Effector CD8-positive, alpha-beta T cell (primary cell): ENCODE results near the gene ARAP2.

Experiments used
- DNase-seq: peaks from one replicate; lab custom pipeline; 2025; lab: John Stamatoyannopoulos, UW

ARAP2 gene

DNA sequence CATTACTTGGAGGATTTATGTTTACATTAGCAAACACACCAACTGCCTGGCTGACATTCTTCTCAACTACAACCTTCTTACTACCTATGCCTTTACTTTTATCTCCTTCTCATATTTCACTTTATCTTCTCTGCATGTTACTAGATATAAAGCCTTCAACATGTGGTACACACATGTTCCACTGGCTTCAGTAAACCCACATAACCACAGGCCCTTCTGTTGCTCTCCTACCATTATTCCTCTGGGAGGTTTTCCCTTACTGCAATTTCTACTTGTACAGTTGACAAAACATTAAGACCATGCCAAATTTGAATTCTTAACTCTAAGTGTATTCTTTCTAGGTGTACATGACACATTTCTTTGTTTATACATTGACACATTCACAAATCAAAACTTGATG is 133.1 kb downstream of the ARAP2 start:
- DNase-seq = no peak

DNA sequence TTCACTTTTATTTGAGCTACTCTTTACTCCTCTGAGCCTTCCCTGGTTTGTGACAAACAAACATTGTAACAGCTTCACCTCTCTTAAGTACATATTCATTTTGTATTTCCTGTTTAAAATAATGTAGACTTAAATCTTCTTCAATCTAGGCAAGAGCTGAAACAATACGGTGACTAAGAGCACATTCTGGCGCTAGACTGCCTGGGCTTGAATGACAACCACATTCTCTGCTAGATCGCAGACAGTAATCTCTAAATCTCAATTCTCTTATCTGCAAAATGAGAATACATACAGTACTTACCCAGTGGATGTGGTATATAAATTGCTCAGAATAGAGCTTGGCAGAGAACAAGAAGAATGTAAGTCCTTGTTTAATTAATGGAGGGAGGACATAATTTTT is 144.8 kb downstream of the ARAP2 start:
- no peak for DNase-seq

DNA sequence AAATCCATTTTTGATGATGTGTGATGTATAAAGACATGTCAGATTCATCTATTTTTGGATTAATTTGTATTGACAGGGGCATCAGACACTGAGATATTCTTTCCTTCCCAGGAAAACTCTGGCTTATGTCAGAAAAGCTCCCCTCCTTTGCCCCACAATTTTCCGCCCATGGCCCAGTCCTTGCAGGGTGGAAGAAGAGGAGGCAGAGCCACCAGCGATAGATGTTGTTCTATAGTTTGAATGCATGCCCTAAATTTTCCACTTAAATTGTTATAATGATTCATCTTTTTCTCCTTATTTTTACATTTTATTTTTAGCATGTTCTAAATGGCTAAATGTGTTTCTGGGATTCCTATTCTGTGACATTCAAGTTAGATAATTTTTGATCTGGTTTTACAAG is 149.3 kb downstream of the ARAP2 start:
- DNase-seq = no peak

DNA sequence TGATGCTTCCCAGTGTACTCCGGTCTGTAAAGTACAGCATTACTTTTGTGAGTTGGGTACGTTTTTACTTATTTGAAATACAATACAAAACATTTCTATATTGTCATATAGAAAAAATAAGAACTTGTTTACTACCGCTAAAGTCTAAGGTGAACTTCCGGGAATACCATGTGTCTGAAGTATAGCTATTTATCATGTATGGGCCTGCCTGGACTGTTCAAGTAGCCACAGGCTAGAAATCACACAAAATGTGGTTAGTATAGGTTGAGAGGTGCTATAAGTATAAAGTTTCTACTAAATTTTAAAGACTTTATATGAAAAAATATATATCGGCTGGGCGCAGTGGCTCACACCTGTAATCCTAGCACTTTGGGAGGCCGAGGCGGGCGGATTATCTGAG is 152.3 kb downstream of the ARAP2 start:
- DNase-seq = no peak

DNA sequence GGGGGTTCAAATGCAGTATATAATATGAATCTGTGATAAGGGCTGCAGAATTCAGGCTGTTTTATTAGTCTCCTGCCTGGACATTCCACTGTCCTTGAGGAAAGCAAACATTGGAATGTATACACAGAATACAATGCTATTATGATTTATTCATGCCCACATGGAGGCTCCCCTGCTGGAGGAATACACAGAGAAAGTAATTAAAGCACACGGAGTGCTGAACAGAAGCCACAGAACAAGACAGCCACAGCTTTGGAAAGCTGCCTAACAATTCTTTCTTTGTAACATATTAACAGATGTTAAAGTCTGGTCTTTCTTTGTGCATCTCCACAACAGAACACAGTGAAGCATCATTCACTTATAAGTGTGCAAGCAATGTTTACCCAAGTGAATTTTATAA is 155.8 kb downstream of the ARAP2 start:
- DNase-seq = no peak

DNA sequence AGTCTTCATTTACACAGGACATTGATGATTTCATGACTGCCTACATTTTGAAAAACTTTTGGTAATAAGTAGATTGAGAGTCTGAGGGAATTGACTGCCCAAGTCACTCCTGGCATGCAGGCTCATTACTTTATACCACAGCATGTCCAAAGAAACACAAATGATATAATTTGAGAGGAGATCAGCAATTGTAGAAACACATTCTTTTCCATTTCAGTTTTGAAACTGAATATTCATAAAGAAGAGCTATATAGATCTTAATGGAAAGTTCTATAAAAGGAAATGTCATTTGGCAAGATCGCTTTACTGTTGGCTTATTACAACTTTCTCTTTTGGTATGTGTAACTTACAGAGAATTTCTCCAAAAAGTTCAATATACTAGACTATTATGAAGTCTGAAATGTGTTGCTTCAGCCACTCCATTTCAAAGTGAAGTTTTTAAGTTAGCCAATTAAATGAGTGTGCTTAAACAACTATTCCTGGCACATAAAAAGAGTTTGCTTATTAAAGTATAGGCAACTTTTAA is 158.0 kb downstream of the ARAP2 start:
- no peak for DNase-seq

DNA sequence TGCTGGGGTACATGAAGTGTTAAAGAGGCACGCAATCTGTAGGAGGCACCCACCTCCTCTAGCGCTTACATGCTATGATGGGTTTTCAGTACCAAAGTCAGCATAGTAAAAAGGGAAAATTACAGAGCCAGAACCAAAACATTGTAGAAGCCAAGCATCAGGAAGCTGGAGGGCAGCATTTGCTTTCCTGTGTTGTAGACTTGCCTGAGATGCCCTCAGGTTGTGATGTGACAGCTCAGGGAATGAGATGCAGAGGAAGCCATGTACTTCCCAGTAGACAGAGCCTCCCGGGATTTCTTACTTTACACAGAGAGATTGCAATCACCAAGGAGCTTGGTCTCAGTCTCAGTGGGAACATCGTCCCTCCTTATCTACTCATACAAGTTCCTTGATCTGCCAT is 161.5 kb downstream of the ARAP2 start:
- no peak for DNase-seq

DNA sequence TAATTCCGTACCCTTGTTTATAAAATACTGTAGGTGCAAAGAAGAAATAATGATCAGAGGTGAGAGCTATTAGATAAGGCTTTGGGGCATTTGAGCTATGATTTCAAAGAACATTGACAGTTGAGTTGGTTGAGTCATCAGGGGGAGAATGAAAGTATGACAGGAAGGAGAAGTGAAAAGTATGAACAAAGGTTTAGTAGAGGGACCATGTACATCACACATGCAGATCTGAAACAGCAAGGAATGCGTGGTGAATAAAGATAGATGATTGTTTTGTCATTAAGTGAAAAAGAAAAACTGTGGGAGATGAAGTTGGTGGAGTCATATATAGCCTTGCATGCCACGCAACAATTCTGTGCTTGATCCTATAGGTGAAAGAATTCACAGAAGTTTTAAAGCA is 163.1 kb downstream of the ARAP2 start:
- no peak for DNase-seq

DNA sequence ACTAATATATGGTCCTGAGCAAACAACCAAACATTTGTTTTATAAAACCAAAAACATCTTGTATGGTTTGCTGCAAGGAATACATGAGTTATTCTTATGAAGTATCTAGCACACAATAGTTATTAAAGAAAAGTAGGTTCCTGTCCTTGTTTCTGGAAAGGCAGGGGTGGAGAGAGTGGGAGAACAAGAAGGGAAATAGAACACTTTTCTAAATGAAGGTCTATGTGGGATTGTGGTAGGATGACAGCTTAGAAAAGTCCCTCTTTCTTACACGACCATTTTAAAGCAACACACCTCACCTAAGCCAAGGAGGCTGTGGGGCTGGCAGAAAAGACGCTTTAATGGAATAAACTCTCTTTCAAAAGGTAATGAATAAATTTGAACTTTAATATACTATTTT is 164.6 kb downstream of the ARAP2 start:
- DNase-seq = no peak

DNA sequence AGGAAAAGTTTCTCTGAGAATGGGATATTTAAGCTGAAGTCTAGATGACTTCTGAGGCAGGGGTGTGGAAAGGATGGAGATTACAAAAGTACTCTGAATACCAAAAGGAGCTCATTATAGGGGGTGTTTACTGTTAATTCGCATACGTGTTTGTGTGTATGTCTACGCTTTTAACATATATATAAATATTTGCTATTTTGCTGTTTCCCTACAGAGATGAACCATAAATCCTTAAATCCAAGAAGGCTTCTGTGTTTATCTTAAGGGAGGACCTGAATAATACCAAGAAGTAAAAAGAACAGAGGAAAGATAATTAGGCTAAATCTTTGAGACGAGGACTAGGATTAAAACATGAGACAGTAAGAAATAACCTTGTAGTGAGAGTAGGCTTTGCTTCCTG is 166.0 kb downstream of the ARAP2 start:
- DNase-seq = no peak

DNA sequence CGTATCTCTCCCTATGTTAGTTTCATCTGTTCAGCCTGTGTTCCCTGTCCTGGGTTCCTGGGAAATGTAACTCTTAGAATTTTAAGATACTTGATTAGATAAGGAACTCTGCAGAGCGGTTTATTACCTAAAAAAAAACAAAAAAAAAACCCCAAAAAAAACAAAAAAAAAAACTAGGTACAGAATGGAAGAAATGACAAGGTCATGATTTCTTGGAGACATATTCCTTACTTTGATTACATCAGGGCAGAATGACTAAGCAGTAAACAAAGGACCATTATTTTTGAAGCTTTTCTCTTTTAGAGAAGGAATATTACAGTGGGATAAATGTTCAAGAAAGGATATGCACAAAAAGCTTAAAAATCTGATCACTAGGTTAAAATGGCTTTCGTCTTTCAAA is 171.8 kb downstream of the ARAP2 start:
- no peak for DNase-seq

DNA sequence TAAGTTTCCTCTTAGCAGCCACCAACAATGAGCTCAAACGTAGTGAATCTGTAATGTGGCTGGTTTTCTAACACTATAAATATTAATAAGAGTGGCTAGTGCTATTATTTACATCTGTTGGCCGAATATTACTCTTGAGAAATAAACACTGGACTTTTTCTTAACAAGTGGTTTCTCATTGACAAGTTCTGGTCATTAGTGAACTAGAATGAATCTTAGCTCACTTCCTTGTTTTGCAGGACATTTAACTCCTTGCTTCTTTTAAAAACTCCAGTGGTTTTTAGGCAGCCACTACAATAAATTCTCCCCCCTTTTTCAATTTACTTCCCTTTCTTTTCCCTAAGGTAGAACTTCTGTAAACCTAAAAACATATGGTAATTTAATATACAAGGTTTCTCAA is 177.2 kb downstream of the ARAP2 start:
- DNase-seq = no peak

DNA sequence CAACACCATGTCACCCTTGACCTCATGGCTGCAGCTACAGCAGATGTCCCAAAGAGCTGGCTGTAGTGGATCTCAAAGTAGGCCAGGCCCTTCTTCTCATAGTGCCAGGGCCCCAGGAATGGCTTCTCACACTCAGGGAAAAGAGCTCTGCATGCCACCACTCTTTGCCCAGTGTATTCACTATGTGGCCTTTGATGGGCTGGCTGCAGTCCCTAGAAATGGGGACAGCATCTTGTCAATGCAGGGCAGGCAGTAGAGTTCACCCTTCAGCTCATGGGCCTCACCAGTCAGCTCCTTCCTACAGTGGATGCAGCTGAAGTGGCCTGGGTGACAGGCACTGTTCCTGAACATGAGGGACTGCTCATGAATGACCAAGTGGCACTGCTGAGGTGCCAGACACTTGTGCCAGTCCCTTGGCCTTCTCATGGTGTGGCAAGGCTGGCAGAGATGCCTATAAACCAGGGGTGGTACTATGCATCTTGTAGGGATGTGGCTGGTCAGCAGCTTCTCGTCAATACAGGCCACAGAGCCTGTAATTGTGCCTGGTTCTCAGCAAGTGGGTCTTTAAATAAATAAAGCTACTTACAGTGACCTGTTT is 178.9 kb downstream of the ARAP2 start:
- DNase-seq = no peak

DNA sequence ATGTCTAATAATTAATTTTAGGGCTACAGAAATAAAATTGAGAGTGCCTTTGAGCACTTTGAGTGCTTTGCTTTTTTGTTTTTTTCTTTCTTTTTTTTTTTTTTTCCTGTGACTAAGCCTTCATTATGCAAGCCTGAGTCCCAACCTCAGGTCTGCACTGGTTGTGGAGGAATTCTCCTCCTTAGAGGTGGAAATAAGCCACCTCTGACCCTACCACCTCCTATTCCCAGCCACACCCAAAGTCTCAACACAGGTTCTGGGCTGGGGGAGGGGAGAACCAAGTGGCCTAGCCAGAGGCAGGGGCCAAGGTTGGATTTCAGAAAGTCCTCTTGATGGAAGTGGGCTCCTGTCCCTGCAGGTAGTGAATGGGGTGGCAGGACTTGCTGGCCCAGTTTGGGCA is 180.2 kb downstream of the ARAP2 start:
- DNase-seq = no peak

DNA sequence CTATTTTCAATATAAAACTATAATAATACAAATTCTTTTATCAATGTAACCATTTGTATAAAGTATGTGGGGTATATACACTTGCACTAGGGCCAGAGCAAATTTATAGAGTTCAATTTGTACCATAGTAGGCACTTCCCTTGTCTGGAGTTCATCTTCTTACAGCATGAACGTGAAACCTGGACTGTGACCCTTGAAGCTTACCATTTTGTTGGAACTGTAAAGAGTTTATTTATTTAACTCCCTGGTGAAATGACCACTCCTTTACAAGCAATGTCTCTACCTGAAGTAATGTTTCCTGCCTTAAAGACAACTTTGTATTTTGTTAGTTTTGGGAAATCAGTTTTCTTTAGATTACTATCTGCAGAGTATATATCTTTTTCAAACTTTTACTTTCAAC is 188.2 kb downstream of the ARAP2 start:
- DNase-seq = no peak

DNA sequence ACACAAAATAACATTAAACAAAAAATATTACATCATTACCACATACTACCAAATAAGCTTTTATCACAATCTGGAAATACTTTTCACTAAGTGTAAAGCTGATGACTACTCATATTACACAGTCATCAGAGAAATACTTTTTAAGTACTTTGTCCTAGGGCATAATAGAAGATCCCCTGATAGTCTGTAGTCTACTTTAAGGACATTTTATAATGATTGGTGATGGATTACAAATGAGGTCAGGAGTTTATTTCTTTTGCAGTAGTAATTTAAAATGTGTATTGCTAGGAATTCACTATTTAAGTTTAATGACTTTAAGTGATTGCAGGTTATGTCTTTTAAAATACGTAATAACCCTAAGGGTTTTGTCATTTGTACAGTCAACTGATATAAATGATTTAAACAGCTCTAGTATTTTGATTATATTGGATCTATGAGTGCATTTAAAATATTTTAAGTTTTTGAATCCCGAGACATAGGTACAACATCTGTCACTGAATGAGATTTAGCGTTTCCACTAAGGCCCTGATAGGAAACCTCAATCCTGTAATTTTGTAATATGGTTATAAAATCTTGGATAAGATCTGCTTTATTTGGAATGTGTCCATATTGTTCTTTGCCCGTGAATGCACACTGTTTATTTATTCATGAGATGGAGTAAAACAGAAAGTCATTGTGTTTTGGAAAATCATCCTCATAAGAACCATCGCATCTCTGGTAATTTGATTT is 189.5 kb downstream of the ARAP2 start:
- DNase-seq = no peak

DNA sequence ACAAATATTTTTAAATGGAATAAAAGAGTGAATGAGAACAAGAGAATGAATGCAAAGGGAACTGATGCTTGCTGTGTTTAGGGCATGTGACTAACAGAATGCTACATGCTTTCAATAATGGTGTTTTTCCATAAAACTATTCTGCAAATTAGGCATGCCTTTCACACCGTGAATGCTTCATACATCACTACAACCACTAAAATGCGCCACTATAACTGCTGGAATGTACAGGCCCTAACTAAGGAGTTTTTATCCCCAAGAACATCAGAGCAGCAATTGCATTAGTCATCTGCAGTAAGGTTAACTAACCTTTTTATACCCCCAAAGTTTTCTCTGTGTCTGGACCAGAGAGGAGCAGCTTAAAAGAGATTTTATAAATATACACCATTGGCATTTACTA is 190.4 kb downstream of the ARAP2 start:
- DNase-seq = no peak

DNA sequence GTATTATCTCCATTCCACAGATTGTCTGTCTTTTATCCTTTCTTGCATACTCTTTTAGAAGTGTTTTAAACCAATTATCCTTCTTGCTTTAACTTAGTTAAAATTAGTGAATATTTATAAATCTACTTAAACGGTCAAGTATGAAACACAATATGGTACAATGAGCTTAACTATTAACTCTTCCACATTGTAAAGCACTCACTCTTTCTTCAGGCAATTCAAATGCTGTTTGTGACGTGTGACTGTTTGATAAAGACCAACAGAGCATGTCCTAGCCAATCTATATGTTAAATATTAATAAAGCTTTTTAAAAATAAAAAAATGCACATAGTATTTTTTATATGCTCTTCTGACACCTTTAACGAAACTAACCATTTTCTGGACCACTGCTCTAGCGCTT is 192.7 kb downstream of the ARAP2 start:
- DNase-seq = no peak

DNA sequence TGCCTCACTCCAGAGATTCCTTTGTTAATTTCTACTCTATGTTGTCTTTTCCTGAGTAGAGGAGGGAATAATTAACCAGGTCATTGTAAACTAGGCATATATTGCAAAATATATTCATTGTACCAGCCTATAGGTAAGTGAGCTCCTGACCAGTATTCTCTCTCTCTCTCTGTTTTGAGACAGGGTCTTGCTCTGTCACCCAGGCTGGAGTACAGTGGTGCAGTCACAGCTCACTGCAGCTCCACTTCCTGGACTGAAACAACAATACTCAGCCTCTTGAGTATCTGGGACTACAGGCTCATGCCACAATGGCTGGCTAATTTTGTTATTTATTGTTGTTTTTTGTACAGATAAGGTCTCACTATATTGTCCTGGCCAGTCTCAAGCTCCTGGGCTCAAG is 198.3 kb downstream of the ARAP2 start:
- no peak for DNase-seq

DNA sequence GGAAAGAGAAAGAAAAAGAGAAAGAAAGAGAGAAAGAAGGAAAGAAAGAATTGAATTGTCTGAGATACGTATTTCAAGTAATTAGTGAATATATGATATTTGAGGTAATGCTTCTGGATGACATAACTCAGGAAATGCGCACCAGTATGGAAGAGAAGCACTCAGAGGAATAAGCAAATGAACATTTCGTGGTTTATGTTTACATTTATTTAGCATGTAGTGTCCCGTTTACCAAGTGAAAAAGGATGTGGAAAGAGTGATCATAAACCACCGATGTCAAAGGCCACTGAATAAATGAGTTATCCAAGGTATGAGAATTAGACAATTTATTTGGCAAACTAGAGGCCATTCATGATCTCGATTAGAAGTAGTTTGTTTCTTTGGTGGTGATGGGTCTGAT is 200.4 kb downstream of the ARAP2 start:
- DNase-seq = no peak

DNA sequence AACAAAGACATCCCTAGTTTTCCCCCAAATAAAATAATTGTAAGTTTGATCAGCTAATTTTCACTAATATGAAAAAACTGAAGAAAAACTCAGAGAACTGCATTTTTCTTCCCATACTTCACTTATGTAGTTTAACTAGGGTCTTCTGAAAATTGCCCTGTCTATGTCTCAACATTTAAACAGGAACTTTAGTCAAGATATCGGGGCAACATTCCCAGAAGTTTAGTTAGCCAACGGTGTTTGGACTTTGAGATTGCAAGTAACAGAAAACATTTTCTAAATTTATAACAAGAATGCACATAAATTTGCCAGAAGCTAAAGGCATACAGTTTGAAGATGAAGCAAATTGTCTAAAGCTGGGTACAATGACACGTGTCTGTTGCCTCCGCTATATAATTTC is 201.1 kb downstream of the ARAP2 start:
- DNase-seq = no peak

DNA sequence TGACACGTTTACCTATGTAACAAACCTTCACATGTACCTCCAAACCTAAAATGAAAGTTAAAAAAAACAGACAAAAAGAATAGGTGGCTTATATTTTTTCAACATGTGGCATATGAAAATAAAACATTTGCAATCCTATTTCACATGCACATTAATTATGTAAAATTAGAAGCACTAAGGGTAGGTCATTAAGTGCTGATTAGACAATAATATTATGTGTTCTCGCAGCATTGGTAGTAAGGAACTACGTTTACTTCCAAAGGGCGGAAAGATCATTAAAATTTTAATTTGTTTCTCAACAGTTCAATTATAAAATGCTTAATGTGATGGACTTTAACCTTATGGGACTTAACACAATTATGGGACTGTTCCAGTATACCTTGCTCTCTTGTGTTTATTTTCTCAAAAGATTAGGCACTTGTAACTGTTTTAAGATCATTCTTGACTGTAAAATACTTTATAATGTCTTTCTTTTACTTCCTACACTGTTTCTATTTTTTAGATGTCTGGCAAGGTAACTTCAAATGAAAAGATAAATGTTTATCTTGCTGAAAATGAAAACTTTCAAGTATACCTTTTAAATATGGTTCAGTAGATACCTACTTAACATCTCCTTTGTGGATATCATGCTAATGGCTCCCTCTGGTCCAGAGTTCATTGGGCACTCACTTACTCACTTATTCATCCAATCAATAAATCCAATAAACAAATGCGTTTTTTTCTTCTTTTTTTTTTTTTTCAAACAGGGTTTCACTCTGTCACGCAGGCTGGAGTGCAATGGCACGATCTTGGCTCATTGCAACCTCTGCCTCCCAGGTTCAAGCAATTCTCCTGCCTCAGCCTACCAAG is 202.0 kb downstream of the ARAP2 start:
- no peak for DNase-seq

DNA sequence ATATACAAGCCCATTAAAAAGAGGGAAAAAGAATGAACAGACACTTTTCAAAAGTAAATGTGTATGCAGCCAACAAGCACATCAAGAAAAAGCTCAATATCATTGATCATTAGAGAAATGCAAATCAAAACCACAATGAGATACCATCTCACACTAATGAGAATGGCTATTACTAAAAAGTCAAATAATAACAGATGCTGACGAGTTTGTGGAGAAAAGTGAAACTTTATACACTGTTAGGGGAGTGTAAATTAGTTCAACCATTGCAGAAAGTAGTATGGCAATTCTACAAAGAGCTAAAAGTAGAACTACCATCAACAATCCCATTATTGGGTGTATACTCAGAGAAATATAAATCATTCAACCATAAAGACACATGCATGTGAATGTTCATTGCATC is 203.0 kb downstream of the ARAP2 start:
- DNase-seq = no peak
